Motor neuron (in vitro differentiated cells): ENCODE results near the gene BTNL9. TPM values are rescaled to one million over a fixed set of nuclear protein-coding genes. Genes with fewer than 3 reads are reported as not detected.
"Not testable (repeated sequence)": the region's sequence is repeated elsewhere in the genome, so short reads cannot be mapped to it uniquely, and the experiment has no call there.

Experiments used
- ATAC-seq, 8 experiments: fragments of 200-7000 bp; cut with Tn5 transposase; replicated peaks in 6 of 8; 2 replicates each; pipeline ENCODE4 v1.8.0; 2021; ENCODE audit warnings: mild to moderate bottlenecking in 8 of 8, moderate library complexity in 8 of 8
- H3K27ac ChIP-seq, 2 donors: fragments of 250-450 bp; sonication (Bioruptor Pico); 2 replicates each; pipeline ENCODE4 v1.9.0; 2021; ENCODE audit warnings: antibody characterized with exemption in 2 of 2, mild to moderate bottlenecking in 2 of 2, moderate library complexity in 1 of 2
- H3K4me1 ChIP-seq, 2 donors: fragments of 250-450 bp; sonication (Bioruptor Pico); replicated peaks in 1 of 2; 2 replicates each; pipeline ENCODE4 v1.6.1; 2021; ENCODE audit warnings: antibody characterized with exemption in 2 of 2, mild to moderate bottlenecking in 2 of 2, moderate library complexity in 1 of 2
- H3K4me3 ChIP-seq, 5 donors: fragments of 250-450 bp; sonication (Bioruptor Pico); 2 replicates each; pipeline ENCODE4 v1.9.0; 2021; ENCODE audit warnings: antibody characterized with exemption in 5 of 5, mild to moderate bottlenecking in 5 of 5, moderate library complexity in 4 of 5
- WGBS, 10 experiments: fragments of 450-650 bp; shearing (Covaris generic); methylation state at CpG; one replicate each; pipeline ENCODE4 v1.0.0; 2022; 5-methylcytosine and 5-hydroxymethylcytosine counted together
- in situ Hi-C, 9 experiments: fragments of 400-800 bp; cut with MboI; loops; one replicate each; pipeline ENCODE4 v1.15.0; 2021; ENCODE audit warnings: low sequenced_read_pairs in 9 of 9, low pct_unique_long_range_greater_than_20kb in 2 of 9; ENCODE audit not compliant: unreplicated experiment in 9 of 9
- total RNA-seq, 8 experiments: library from RNA; unstranded; fragments of 300-600 nt; gene quantifications; 2 replicates each; pipeline versions ENCODE4 v1.2.3 to v1.2.4, GENCODE V29; 2022

Gene BTNL9
- total RNA-seq, 8 experiments from 2014 or later = 0.25 to 2.6 (median 1.1) TPM; not detected in 1

GRCh38 chr5:181044662-181045305, 4.7 kb downstream of the BTNL9 start:
- no peak overlapping the region for H3K27ac ChIP-seq
- in situ Hi-C loops = loop anchor here in 1 of 9 experiments (25.0 kb wide), 1 partner anchor 107 kb away; no protein-coding TSS in a partner anchor
- 21 to 61% (median 55%) methylated on average over 2 to 8 of the region's 11 CpGs; no CpG with 5 or more reads in 4 of the 10 experiments for WGBS, 10 experiments
- no peak overlapping the region for H3K4me3 ChIP-seq
- H3K4me1 ChIP-seq = no peaks in the 10 kb centered on the region
- ATAC-seq = no peak

DNA sequence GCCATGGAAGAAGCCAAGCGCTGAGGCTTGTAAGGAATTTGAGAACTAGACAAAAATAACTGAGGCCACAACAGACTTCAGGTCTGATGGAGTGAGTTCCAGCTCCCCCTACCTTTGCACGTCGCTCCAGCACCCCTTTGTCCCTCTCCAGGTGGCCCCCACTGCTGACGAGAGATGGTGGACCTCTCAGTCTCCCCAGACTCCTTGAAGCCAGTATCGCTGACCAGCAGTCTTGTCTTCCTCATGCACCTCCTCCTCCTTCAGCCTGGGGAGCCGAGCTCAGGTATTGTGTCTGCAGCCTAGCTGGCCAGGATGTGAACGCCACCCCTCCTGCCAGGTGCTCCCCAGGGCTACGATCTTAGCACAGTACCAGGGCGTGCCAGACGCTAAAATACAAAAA, 5.2 kb downstream of the BTNL9 start:
- H3K4me1 ChIP-seq = no peaks in the 10 kb centered on the region
- no peak for ATAC-seq
- 38 to 83% (median 50%) methylated on average over 2 to 4 of the region's 10 CpGs; no CpG with 5 or more reads in 5 of the 10 experiments for WGBS, 10 experiments
- no peak overlapping the region for H3K27ac ChIP-seq
- in situ Hi-C loops = loop anchor here in 1 of 9 experiments (25.0 kb wide), 1 partner anchor 108 kb away; no protein-coding TSS in a partner anchor
- no peak overlapping the region for H3K4me3 ChIP-seq

DNA sequence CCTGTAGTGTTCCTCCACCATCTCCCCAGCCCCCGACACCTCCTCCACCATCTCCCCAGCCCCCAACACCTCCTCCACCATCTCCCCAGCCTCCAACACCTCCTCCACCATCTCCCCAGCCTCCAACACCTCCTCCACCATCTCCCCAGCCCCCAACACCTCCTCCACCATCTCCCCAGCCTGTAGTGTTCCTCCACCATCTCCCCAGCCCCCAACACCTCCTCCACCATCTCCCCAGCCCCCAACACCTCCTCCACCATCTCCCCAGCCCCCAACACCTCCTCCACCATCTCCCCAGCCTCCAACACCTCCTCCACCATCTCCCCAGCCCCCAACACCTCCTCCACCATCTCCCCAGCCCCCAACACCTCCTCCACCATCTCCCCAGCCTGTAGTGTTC, 5.8 kb downstream of the BTNL9 start:
- in situ Hi-C loops = loop anchor here in 1 of 9 experiments (25.0 kb wide), 1 partner anchor 109 kb away; no protein-coding TSS in a partner anchor
- H3K4me3 ChIP-seq, H3K4me1 ChIP-seq, ATAC-seq, H3K27ac ChIP-seq: not testable (repeated sequence)
- no CpG with 5 or more reads among the region's 1 CpG for WGBS, 10 experiments

DNA sequence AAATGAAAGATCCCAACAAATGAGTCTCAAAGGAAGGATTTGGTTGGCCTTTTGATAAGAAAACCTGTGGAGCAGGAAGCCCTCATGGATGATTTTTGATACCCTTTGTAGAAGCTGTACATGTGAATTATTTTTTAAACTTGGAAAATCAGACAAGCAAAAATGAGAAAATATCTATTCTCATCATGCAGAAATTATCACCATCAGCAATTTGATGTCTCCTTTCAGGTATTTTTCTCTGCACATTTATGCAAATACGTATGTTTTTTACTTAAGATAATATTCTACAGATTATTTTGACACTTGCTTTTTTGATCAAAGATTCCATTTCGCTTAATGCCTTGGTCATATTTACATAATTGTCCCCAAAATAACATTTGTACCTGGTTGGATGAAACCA, 7.2 kb downstream of the BTNL9 start:
- no peak for ATAC-seq
- in situ Hi-C loops = loop anchor here in 1 of 9 experiments (25.0 kb wide), 1 partner anchor 110 kb away; no protein-coding TSS in a partner anchor
- Histone ChIP-seq H3K4me3 (no peak overlapping the region), H3K27ac (no peak overlapping the region), H3K4me1 (no peaks in the 10 kb centered on the region)
- WGBS, 10 experiments = 0 to 71% (median 50%) methylated on average over 1 to 2 of the region's 2 CpGs; no CpG with 5 or more reads in 1 of the 10 experiments

- in situ Hi-C loops = loop anchor here in 1 of 9 experiments (25.0 kb wide), 1 partner anchor 111 kb away; no protein-coding TSS in a partner anchor
- no peak for ATAC-seq
- no peaks in the 10 kb centered on the region for H3K4me1 ChIP-seq
- no peak overlapping the region for H3K4me3 ChIP-seq
- H3K27ac ChIP-seq = no peak overlapping the region
- WGBS, 10 experiments = 27 to 87% (median 71%) methylated on average over 2 to 8 of the region's 15 CpGs; no CpG with 5 or more reads in 2 of the 10 experiments
Observed at GRCh38 chr5:181047921-181048320, 7.9 kb downstream of the BTNL9 start.

DNA sequence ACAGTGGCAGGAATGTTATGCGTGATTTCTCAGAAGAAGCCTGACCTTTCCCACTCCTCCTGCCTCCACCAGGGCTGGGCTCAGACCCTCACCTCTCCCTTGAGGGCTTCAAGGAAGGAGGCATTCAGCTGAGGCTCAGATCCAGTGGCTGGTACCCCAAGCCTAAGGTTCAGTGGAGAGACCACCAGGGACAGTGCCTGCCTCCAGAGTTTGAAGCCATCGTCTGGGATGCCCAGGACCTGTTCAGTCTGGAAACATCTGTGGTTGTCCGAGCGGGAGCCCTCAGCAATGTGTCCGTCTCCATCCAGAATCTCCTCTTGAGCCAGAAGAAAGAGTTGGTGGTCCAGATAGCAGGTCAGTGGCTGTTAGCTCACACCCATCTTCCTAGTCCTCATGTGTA, 9.9 kb downstream of the BTNL9 start:
- no peak for ATAC-seq
- in situ Hi-C loops = no loop called here
- peaks cover 0 to 6% of the 10 kb centered on the region in 2 donors for H3K4me1 ChIP-seq
- WGBS, 10 experiments = 37 to 100% (median 79%) methylated on average over 1 to 5 of the region's 5 CpGs; no CpG with 5 or more reads in 6 of the 10 experiments
- H3K4me3 ChIP-seq = no peak overlapping the region
- H3K27ac ChIP-seq = no peak overlapping the region

DNA sequence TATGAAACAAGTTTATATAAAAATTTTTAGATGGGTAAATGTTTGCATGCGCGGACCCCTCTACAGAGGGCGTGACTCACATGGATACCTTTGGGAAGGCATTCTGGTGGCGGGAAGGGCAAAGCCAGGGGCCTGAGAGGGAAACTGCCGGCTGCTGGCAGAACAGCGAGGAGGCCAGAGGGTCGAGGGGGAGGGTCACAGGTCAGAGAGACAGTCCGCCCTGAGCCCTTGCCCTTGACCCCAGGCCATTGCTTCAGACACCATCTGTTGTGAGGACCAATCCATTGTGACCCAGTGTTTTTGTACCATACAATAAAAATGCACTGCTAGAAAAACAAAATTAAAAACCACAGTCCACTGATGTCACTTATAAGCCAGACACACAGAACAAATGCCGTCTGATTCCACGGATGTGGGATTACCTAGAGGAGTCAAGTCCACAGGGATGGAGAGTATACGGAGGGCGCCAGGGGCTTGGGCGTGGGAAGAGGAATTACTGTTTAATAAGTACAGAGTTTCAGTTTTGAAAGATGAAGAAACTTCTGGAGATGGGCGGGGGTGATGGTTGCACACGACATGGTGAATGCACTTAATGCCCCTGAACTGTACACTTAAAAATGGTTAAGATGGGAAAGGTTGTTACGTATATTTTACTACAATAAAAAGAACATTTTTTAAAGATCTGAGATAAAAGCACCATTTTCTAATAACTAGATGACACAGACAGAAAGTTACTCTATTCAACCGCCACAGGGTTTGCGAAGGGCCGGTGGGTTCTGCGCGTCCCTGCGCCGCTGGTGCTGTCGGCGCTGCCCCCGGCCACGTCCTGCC, 12.0 kb downstream of the BTNL9 start:
- Histone ChIP-seq H3K27ac (no peak overlapping the region), H3K4me3 (peak overlapping the region; percentile 38 to 88 (median 48)), H3K4me1 (peaks cover 0 to 6% of the 10 kb centered on the region in 2 donors)
- 3 to 57% (median 15%) methylated on average over 3 to 17 of the region's 27 CpGs for WGBS, 10 experiments
- in situ Hi-C loops = no loop called here
- no peak for ATAC-seq

GRCh38 chr5:181052672-181053487, 12.8 kb downstream of the BTNL9 start:
- WGBS, 10 experiments = 0 to 16% methylated on average over 5 to 7 of the region's 120 CpGs; no CpG with 5 or more reads in 8 of the 10 experiments
- peaks cover 0 to 6% of the 10 kb centered on the region in 2 donors for H3K4me1 ChIP-seq
- H3K4me3 ChIP-seq = peak overlapping the region; percentile 38 to 88 (median 48)
- in situ Hi-C loops = no loop called here
- H3K27ac ChIP-seq = no peak overlapping the region
- peak; percentile 49 to 72 (median 61) for ATAC-seq

DNA sequence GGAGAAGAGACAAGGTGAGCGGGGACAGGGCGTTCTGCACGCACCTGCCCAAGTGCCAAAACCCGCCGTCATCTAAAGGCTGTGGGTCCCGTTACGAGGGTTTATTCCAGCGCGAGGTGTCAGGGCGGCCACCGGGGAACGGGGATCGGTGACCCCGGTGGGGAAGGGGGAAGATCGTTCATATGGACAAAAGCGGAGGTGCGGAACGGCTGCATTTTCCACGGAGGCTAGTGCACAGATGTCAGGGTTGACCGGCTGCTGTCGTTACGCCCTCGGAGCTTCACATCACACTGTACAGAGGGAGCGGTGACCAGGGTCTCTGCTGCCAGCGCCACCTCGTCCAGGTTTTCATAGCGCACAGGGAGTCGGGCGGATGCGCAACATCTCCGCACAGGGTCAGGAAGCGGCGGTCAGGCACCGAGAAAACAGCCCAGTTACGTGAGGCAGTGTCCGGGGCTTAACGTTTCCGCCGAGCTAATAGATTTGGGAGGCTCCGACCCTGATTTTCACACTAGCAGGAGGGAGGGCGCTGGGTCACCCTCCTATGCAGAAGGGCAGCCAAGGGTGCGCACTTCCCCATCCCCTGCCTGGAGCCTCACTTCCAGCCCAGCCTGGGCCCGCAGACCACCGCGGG, 13.5 kb downstream of the BTNL9 start:
- Histone ChIP-seq H3K27ac (no peak overlapping the region), H3K4me3 (peak overlapping the region; percentile 38 to 88 (median 48)), H3K4me1 (peaks cover 0 to 6% of the 10 kb centered on the region in 2 donors)
- in situ Hi-C loops = no loop called here
- peak in 6 of 8 experiments; percentile 39 to 79 (median 72) for ATAC-seq
- 0 to 2% (median 1%) methylated on average over 6 to 23 of the region's 45 CpGs; no CpG with 5 or more reads in 6 of the 10 experiments for WGBS, 10 experiments

GRCh38 chr5:181054138-181054537, 14.1 kb downstream of the BTNL9 start:
- no peak for ATAC-seq
- Histone ChIP-seq H3K4me1 (peaks cover 0 to 6% of the 10 kb centered on the region in 2 donors), H3K4me3 (peak overlapping the region in 3 of 5 donors; percentile 41 to 88 (median 48)), H3K27ac (no peak overlapping the region)
- in situ Hi-C loops = no loop called here
- WGBS, 10 experiments = 7 to 33% (median 17%) methylated on average over 1 to 5 of the region's 7 CpGs; no CpG with 5 or more reads in 5 of the 10 experiments

- no peak for ATAC-seq
- in situ Hi-C loops = no loop called here
- Histone ChIP-seq H3K27ac (no peak overlapping the region), H3K4me3 (no peak overlapping the region), H3K4me1 (peaks cover 0 to 6% of the 10 kb centered on the region in 2 donors)
- WGBS, 10 experiments = 13 to 44% (median 39%) methylated on average over 1 to 7 of the region's 7 CpGs; no CpG with 5 or more reads in 5 of the 10 experiments
Observed at GRCh38 chr5:181054871-181055459, 14.9 kb downstream of the BTNL9 start.

DNA sequence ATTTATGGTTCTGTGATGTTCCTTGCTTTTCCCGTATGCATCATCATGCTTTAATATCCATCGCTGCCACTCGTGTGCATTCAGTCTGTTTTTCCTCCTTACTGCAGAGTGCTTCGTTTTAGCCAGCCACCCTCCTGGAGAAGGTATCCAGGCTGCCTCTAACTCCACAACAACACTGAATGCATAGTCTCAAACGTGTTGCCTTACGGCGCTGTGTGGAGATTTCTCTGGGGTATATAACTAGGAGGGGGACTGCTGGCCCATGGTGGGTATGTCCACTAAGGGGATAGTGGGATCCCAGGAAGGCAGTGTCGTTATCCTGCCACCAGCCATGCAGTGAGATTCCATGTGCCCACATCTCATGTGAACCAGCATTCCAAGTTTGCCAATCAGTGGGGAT, 16.4 kb downstream of the BTNL9 start:
- H3K27ac ChIP-seq = no peak overlapping the region
- no peak overlapping the region for H3K4me3 ChIP-seq
- H3K4me1 ChIP-seq = peaks cover 0 to 6% of the 10 kb centered on the region in 2 donors
- no peak for ATAC-seq
- 0 to 67% (median 54%) methylated on average over 1 to 8 of the region's 8 CpGs; no CpG with 5 or more reads in 3 of the 10 experiments for WGBS, 10 experiments
- in situ Hi-C loops = no loop called here
